Right cardiac atrium (tissue), 5 donors: ENCODE measurements around the gene TRIL. TPM values are rescaled to one million over a fixed set of nuclear protein-coding genes. Genes with fewer than 3 reads are reported as not detected.
A peak's percentile ranks its signal among the peaks of the same experiment; 100 is the strongest.

Source experiments
- ATAC-seq, 2 donors: fragments of 200-7000 bp; cut with Tn5 transposase; one replicate each; pipeline versions ENCODE4 v1.8.0 to v1.9.1; 2020; ENCODE audit warnings: moderate library complexity in 2 of 2, mild to moderate bottlenecking in 1 of 2
- DNase-seq, 3 donors: peaks; one replicate each; pipeline ENCODE4 v3.0.0-alpha.2; 2020
- H3K27ac ChIP-seq: one replicate; pipeline ENCODE4 v1.5.1; 2013; ENCODE audit warnings: mild to moderate bottlenecking, low read length, control low read depth, moderate library complexity
- H3K27me3 ChIP-seq: one replicate; pipeline ENCODE4 v1.6.1; 2013; ENCODE audit not compliant: control insufficient read depth, insufficient read depth
- H3K4me1 ChIP-seq: one replicate; pipeline ENCODE4 v1.6.1; 2013; ENCODE audit warnings: low read length; ENCODE audit not compliant: control insufficient read depth, insufficient read depth
- H3K4me3 ChIP-seq: one replicate; pipeline ENCODE4 v1.5.1; 2013; ENCODE audit warnings: low read length, control low read depth
- H3K9me3 ChIP-seq: one replicate; pipeline ENCODE4 v1.6.1; 2013; ENCODE audit warnings: low read length; ENCODE audit not compliant: control insufficient read depth
- WGBS: extraction: QIAGEN DNeasy Blood & Tissue Kit; methylation state at CpG from one replicate; pipeline ENCODE4 v1.1.7; 2013; 5-methylcytosine and 5-hydroxymethylcytosine counted together
- intact Hi-C, 4 donors: fragments of 100-400 bp; cut with DNase I; formaldehyde crosslinking; loops; one replicate each; pipeline versions ENCODE4 v1.11.0 to v1.14.0; 2022 to 2023
- polyA plus RNA-seq: library from polyadenylated mRNA; stranded (reverse); fragments of 200-250 nt; gene quantifications from one replicate; pipeline ENCODE4 v1.2.3, GENCODE V29; 2013
- total RNA-seq, 4 donors: library from RNA; stranded (reverse); fragmentation: NEBNext Ultra II Directional; extraction: Animal tissue kit (Norgen Biotek cat#: 25700); gene quantifications; one replicate each; pipeline ENCODE4 v1.2.1, GENCODE V29; 2021
- donor health status: healthy with polysubstance abuse.
- donor health status: DM: no; HTN: yes; CAD: no.
- donor health status: DM: no; HTN: no; CAD: no.
- donor health status: DM: no; HTN: yes; CAD: no; lungs with severe emphysema.
- donor health status: DM: yes; HTN: yes; CAD: no.

The TRIL gene
- total and polyA plus RNA-seq, 5 donors, result 0.84 to 2.9 (median 2.5) TPM

DNA sequence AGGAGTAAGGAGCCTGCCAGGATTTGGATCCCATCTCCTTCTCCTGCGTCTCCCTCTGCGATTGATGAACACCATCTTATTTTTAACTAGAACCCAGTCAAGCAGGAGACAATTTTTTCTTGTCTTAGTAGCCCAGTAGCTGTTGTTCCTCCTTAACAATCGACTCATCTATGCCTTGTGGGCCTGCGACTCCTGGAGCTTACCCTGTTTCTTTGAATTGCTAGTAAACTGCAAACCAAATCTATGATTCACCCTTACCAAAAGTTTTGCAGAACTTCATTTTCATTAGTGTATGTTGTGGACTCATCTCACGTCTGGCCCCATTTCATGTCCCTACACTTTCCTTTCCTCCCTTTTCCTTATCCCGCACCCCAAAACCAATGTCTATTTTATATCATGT, 37.7 kb downstream of the TRIL start:
- intact Hi-C loops, result loop anchor here in 2 of 4 donors (5.0 to 10.0 kb wide), 2 partner anchors 484 to 492 kb away; no protein-coding TSS in a partner anchor
- no peak overlapping the region for H3K4me3 ChIP-seq

DNA sequence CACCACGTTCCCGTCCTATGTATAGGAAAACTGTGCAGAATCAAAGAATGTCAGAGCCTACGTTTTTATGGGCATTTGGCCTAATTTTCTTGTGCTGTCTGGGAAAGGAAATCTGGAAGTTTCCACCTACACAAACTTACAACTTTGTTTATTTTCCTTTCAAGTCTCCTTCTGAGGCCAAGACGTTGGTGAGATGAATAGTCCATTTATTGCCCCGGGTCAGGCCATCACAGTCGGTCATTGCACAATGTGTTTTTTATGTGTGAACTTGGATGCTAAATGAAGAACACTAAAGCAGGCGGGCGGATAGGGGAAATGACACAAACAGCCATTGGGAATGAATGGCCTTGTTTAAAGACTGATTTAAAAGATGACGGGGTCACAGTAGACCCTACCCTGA, 38.6 kb downstream of the TRIL start:
- intact Hi-C loops, result no loop called here
- WGBS, result 53% methylated on average over 9 of the region's 9 CpGs
- ATAC-seq, result peak in 1 of 2 donors; percentile 52
- Histone ChIP-seq H3K4me1 (no peaks in the 10 kb centered on the region), H3K4me3 (no peak overlapping the region), H3K27ac (no peak overlapping the region), H3K9me3 (no peaks in the 10 kb centered on the region), H3K27me3 (no peaks in the 10 kb centered on the region)
- no peak for DNase-seq

More for the DNA sequence above, 37.7 kb downstream of the TRIL start:
- Histone ChIP-seq H3K27ac (no peak overlapping the region), H3K9me3 (no peaks in the 10 kb centered on the region), H3K4me1 (no peaks in the 10 kb centered on the region), H3K27me3 (no peaks in the 10 kb centered on the region)
- no peak for DNase-seq
- 90% methylated on average over 6 of the region's 6 CpGs for WGBS
- ATAC-seq, result no peak

DNA sequence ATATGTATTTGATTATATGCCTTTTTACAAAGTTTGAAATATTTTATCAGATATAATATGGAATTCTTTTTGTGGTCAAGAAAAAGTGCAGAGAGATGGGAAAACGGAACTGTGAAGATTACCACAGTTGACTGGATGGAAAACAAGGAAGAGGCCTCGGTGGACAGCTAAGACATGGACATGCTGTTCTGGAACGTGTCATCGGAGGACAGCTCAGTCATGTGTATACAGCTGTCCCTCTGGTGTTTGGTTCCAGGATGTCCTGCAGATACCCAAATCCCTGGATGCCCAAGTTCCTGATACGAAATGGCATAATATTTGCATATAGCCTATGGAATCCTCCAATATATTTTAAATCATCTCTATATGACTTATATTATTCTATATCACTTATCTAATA, 49.4 kb downstream of the TRIL start:
- DNase-seq, result no peak
- no peak overlapping the region for H3K27ac ChIP-seq
- no peaks in the 10 kb centered on the region for H3K27me3 ChIP-seq
- intact Hi-C loops, result no loop called here
- H3K4me3 ChIP-seq, result no peak overlapping the region
- peaks cover 1% of the 10 kb centered on the region for H3K9me3 ChIP-seq
- no peak for ATAC-seq
- no peaks in the 10 kb centered on the region for H3K4me1 ChIP-seq
- WGBS, result 56% methylated on average over 5 of the region's 5 CpGs

DNA sequence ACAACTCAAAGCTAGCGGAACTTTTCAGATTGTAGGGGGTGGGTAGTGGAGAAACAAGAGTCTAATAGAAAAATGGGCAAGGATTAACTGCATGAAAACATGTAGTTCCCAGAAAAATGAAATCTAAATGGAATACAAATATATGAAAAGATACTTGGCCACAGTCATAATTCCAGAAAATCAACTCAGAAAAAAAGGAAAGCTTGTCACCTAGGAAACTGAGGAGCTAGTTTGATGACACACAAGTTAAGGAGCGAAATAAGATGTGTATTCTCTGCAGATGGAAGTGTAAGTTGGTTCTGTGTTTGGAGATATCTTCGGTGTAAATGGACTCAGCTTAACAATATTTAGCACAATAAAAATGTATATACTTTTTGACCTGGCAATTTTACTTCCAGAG, 52.7 kb downstream of the TRIL start:
- H3K9me3 ChIP-seq, result no peaks in the 10 kb centered on the region
- no peak for DNase-seq
- H3K27ac ChIP-seq, result no peak overlapping the region
- intact Hi-C loops, result no loop called here
- no peaks in the 10 kb centered on the region for H3K4me1 ChIP-seq
- ATAC-seq, result no peak
- H3K27me3 ChIP-seq, result no peaks in the 10 kb centered on the region
- 97% methylated on average over 3 of the region's 3 CpGs for WGBS
- no peak overlapping the region for H3K4me3 ChIP-seq

DNA sequence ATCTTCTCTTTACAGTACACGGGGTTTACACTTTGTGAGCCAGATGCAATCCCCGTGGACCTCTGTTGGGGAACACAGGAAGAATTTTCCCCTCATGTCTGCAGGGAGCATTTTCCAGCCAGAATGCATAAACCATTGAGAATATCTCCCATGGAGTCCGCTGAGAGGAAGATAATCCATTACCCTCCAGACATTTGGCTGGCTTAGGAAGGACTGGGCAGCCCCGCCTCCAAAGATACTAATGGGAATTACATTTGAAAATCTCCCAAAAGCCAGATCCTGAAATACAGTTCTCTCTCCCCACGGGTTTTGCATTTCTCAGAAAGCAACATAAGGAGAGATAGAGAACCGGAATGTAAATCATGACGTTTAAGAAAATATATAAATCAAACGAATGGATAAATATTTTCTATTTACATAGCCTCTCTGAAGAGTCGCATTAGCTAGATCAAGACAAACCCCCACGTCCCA, 53.5 kb downstream of the TRIL start:
- H3K9me3 ChIP-seq, result no peaks in the 10 kb centered on the region
- ATAC-seq, result peak in 1 of 2 donors; percentile 29
- DNase-seq, result no peak
- H3K27me3 ChIP-seq, result no peaks in the 10 kb centered on the region
- no peaks in the 10 kb centered on the region for H3K4me1 ChIP-seq
- intact Hi-C loops, result no loop called here
- 49% methylated on average over 10 of the region's 10 CpGs for WGBS
- no peak overlapping the region for H3K27ac ChIP-seq
- H3K4me3 ChIP-seq, result peak overlapping the region; percentile 40

DNA sequence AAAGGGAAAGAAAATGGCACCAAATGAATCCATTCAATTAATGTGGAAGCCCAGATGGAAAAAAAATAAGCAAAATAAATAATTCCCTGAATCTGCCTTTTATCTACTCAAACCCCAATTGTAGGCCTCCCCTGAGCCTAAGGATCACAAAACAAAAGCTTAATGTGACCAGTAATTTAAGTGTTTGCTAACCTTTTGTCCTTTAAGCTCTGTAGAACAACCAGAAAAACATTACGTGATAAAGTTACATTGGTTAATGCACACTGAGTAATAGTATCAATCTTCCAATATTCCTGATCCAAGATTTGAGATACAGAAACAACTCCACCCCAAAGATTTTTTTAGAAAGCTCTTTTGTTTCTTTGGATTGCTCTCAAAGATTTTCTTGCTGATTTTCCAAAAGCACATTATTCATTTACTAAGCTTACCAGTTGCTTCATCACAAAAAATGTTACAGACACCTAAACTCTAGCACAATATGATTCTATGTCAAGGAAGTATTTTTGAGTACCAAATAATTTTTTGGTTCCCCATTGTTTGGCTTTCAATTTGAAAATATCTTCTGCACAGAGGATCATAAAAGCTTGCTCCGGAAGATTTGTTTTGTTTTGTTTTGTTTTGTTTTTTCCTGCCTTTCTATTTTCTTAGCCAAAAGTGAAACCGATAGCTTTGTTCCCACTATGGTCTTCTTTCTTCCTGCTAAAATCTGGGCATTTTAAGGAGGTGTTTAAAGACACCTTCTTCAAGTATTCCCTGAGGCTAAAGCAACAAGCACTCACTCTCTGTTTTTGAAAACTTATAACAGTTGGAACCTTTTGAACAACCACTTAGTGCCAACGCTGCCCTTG, 54.2 kb downstream of the TRIL start:
- no peaks in the 10 kb centered on the region for H3K9me3 ChIP-seq
- DNase-seq (no peak), ATAC-seq (no peak)
- 44% methylated on average over 4 of the region's 4 CpGs for WGBS
- intact Hi-C loops, result no loop called here
- H3K4me1 ChIP-seq, result no peaks in the 10 kb centered on the region
- no peak overlapping the region for H3K27ac ChIP-seq
- peak overlapping the region; percentile 40 for H3K4me3 ChIP-seq
- H3K27me3 ChIP-seq, result no peaks in the 10 kb centered on the region

Other genes with a start within 250 kb of the TRIL start
- 10 to 100 TPM; 10.1 to 14.4 (median 11.7) TPM for gene CPVL, start 188.2 kb upstream of the TRIL start, total RNA-seq
- gene CPVL, start 188.2 kb upstream of the TRIL start, polyA plus RNA-seq, result 3.2 TPM
- 1 to 10 TPM; 2.8 to 6.4 (median 4.5) TPM for gene CHN2, start 236.4 kb upstream of the TRIL start, total RNA-seq
- 2.0 TPM for gene CHN2, start 236.4 kb upstream of the TRIL start, polyA plus RNA-seq